Brain microvascular endothelial cell (primary cell): ENCODE results near the gene CNPY1.

ENCODE experiments used
- DNase-seq: peaks from one replicate; pipeline ENCODE4 v3.0.0-alpha.2; 2020
- H3K27ac ChIP-seq: fragments of 250-450 bp; sonication (Bioruptor Pico); 2 replicates; pipeline ENCODE4 v1.5.1; 2020; ENCODE audit warnings: mild to moderate bottlenecking, moderate library complexity
- H3K27me3 ChIP-seq: fragments of 250-450 bp; sonication (Bioruptor Pico); replicated peaks from 2 replicates; pipeline ENCODE4 v1.5.1; 2020; ENCODE audit warnings: mild to moderate bottlenecking
- H3K36me3 ChIP-seq: fragments of 250-450 bp; sonication (Bioruptor Pico); replicated peaks from 2 replicates; pipeline ENCODE4 v1.5.1; 2020; ENCODE audit warnings: mild to moderate bottlenecking
- H3K4me3 ChIP-seq: 2 replicates; pipeline ENCODE4 v1.5.1; 2011; ENCODE audit warnings: low read depth, mild to moderate bottlenecking, control low read depth, low read length, moderate library complexity
- in situ Hi-C: cut with HindIII; loops from 2 replicates; pipeline ENCODE4 v1.10.0; 2017; ENCODE audit warnings: low sequenced_read_pairs, low pct_ligation_motif_present
- TF ChIP-seq, protein P1 (sequence below): IDR thresholded peaks from 2 replicates; pipeline ENCODE4 v1.5.1; 2011; ENCODE audit warnings: low read depth, mild to moderate bottlenecking, moderate library complexity, low read length, control low read depth, inconsistent platforms; ENCODE audit errors: missing control alignments

Gene CNPY1

DNA sequence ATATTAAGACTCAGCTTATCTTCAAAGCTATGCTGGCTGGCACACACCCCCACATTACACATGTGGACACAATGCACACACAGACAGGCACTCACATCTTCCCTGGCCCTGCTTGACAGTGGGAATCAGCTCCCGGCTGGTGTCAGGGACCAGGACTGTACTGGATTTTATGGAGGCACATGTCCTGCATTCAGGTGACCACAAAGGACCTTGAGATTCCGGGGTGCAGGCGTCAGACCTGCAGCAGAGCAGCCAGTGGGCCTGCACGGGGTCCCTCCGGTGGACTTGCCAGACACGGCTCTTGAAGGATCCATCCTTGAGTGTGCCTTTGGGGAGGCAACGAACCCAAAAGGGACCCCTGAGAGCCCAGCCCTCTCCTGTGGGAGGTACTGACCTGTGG is 1.9 kb downstream of the CNPY1 start:
- Histone ChIP-seq H3K27ac (no peak overlapping the region), H3K27me3 (no peaks in the 10 kb centered on the region), H3K36me3 (no peaks in the 10 kb centered on the region), H3K4me3 (no peak overlapping the region)
- in situ Hi-C loops, result no loop called here
- no peak for DNase-seq
- TF ChIP-seq, protein P1, sequence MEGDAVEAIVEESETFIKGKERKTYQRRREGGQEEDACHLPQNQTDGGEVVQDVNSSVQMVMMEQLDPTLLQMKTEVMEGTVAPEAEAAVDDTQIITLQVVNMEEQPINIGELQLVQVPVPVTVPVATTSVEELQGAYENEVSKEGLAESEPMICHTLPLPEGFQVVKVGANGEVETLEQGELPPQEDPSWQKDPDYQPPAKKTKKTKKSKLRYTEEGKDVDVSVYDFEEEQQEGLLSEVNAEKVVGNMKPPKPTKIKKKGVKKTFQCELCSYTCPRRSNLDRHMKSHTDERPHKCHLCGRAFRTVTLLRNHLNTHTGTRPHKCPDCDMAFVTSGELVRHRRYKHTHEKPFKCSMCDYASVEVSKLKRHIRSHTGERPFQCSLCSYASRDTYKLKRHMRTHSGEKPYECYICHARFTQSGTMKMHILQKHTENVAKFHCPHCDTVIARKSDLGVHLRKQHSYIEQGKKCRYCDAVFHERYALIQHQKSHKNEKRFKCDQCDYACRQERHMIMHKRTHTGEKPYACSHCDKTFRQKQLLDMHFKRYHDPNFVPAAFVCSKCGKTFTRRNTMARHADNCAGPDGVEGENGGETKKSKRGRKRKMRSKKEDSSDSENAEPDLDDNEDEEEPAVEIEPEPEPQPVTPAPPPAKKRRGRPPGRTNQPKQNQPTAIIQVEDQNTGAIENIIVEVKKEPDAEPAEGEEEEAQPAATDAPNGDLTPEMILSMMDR, result no peak

DNA sequence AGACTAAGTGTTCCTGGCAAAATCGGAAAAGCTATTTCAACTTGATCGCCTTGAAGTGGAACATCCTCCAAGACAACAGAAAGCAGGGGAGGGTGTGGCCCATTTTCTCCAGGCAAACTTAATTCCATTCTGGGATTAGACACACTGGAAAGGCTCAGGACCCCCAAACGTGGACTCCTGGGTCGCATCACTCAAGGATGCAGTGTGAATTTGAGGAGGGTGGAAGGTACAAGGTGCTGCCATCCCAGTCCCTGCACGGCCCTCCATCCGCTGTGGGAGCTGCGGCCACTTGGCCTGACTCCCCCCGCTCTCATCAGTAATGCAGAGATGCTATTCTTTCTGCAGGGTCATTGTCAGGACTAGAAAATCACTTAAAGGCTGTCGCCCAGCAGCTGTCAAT is 2.4 kb downstream of the CNPY1 start:
- in situ Hi-C loops, result no loop called here
- Histone ChIP-seq H3K27ac (no peak overlapping the region), H3K27me3 (no peaks in the 10 kb centered on the region), H3K36me3 (no peaks in the 10 kb centered on the region), H3K4me3 (no peak overlapping the region)
- TF ChIP-seq, protein P1, result no peak
- DNase-seq, result no peak

DNA sequence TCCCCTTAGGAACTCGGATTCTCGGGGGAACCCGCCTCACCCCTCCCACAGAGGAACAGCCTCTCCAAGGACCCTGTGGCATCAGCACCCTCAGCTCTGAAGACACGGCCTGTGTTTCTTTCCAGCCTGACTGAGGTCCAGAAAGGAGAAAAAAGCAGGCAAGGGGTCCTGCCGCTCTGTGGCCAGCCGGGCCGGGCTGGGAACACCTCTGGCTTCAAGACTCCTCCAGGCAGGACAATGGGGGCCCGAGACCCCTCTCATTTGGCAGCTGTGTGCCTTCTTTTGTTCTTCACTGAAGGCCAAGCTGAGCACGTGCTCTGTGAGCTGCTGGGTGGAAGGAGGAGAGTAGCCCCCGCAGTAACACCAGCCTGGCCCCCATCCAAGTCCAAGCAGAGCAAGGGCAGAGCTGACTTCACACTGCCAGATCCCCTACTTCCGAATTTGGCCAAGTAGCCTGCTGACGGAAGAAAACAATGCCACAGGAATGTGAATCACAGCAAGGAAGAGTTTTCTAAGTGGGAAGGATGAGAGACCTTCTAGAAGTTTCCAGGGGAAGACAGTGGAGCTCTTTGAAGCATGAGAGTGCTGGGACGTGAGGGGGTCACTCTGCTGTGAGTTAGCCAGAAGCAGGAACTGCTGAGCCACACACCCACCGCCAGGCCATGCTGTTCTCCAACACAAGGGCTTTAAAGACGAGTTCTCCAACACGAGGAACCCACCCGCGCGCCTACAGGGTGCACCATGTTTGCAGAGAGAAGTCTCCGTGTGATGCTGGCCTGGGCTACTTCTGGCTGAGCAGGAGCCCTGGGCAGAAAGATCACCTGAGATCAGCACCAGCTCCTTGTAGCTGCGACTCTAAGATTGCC is 3.1 kb downstream of the CNPY1 start:
- TF ChIP-seq, protein P1, result no peak
- Histone ChIP-seq H3K27me3 (no peaks in the 10 kb centered on the region), H3K36me3 (no peaks in the 10 kb centered on the region), H3K4me3 (no peak overlapping the region), H3K27ac (no peak overlapping the region)
- DNase-seq, result no peak
- in situ Hi-C loops, result no loop called here

DNA sequence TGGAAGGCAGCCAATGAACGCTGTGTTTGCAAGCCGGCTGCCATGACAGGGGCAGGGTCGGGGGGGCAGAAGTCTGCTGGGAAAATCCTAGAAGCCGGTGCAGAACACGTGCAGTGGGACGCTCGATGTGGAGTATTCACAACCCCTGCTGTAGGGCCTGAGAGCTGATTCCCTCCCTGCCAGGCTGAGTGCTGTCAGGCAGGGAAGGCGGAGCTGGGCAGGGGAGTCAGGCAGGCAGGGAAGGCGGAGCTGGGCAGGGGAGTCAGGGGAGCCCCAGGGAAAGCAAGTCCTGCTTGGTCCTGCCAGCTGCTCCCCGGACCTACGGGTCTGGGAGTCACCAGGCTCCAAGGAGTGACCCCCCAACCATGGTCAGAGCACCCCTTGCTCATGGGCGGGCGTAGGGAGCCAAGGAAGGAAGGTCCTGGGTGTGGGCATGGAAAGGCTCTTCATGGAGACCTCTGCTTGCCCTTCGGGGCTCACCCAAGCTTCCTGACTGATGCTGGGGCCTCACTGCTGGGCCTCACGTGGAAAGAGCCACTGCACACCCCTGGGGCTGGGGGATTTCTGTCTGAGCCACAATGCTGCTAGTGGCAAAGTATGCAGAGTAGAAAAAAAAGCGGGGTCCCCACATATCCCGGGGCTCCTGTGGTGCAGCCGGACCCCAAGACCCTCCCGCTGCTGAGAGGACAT is 4.2 kb downstream of the CNPY1 start:
- no peak for DNase-seq
- H3K27ac ChIP-seq, result no peak overlapping the region
- TF ChIP-seq, protein P1, result no peak
- no peak overlapping the region for H3K4me3 ChIP-seq
- no peaks in the 10 kb centered on the region for H3K36me3 ChIP-seq
- no peaks in the 10 kb centered on the region for H3K27me3 ChIP-seq
- in situ Hi-C loops, result no loop called here

DNA sequence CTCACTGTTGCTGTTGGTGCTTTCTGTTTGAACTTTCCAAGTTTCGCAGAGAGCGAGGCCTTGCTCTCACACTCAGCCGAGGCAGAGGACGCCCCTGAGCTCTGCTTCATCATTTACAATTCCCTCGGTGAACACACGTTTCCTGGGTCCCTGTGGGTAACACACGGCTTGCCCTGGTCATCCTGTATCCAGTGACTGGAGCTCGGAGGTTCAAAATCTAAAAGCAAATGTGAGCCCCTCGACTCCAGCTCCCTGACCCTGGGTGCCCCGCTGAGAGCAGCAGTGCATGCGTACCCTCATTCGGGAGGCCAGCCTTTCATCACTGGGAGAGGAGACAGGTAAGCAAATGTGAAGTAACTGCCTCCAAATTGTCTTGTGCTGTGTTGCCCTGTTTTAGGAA is 5.8 kb downstream of the CNPY1 start:
- in situ Hi-C loops, result no loop called here
- DNase-seq, result no peak
- Histone ChIP-seq H3K27me3 (no peaks in the 10 kb centered on the region), H3K4me3 (no peak overlapping the region), H3K27ac (no peak overlapping the region), H3K36me3 (no peaks in the 10 kb centered on the region)
- TF ChIP-seq, protein P1, result no peak
